HepG2 (cell line): ENCODE results near the gene GP1BA. TPM values are rescaled to one million over a fixed set of nuclear protein-coding genes. Genes with fewer than 3 reads are reported as not detected.

Experiments used
- ESRRA ChIP-seq: sonication (generic); formaldehyde crosslinking; IDR thresholded peaks from 2 replicates; pipeline ENCODE4 v1.5.1; 2020; ENCODE audit warnings: mild to moderate bottlenecking, low read depth, missing genetic modification reagents
- GLI4 ChIP-seq: sonication (generic); formaldehyde crosslinking; IDR thresholded peaks from 2 replicates; pipeline ENCODE4 v1.5.1; 2020; ENCODE audit warnings: missing genetic modification reagents, mild to moderate bottlenecking, moderate library complexity, borderline replicate concordance
- JUND ChIP-seq: sonication (generic); formaldehyde crosslinking; IDR thresholded peaks from 2 replicates; pipeline ENCODE4 v1.8.0; 2022; ENCODE audit warnings: mild to moderate bottlenecking, missing genetic modification reagents
- MATR3 ChIP-seq: sonication (generic); formaldehyde crosslinking; IDR thresholded peaks from 2 replicates; pipeline ENCODE4 v1.4.0; 2020; ENCODE audit warnings: missing genetic modification reagents
- MXD1 ChIP-seq: sonication (generic); formaldehyde crosslinking; IDR thresholded peaks from 2 replicates; pipeline ENCODE4 v1.4.0; 2020; ENCODE audit warnings: mild to moderate bottlenecking, missing genetic modification reagents
- NFIB ChIP-seq: sonication (generic); formaldehyde crosslinking; IDR thresholded peaks from 2 replicates; pipeline ENCODE4 v1.9.0; 2021; ENCODE audit warnings: missing genetic modification reagents, mild to moderate bottlenecking, borderline replicate concordance
- NFKBIZ ChIP-seq: IDR thresholded peaks from 2 replicates; pipeline ENCODE4 v1.6.1; 2018; ENCODE audit warnings: missing genetic modification reagents, missing compliant biosample characterization
- NFYC ChIP-seq: IDR thresholded peaks from 2 replicates; pipeline ENCODE4 v1.6.1; 2016; ENCODE audit warnings: missing genetic modification reagents, missing compliant biosample characterization
- NONO ChIP-seq, 2 experiments: fragments of 450-650 bp in 1 of 2; sonication (generic) in 1 of 2; formaldehyde crosslinking in 1 of 2; IDR thresholded peaks in 1 of 2; conservative IDR thresholded peaks in 1 of 2; 2 replicates each; pipeline versions ENCODE4 v1.6.1 to v1.8.0; 2017 to 2022; ENCODE audit warnings: mild to moderate bottlenecking in 1 of 2, missing genetic modification reagents in 1 of 2, moderate library complexity in 1 of 2
- PHB2 ChIP-seq: fragments of 450-650 bp; IDR thresholded peaks from 2 replicates; pipeline ENCODE4 v1.6.1; 2018; ENCODE audit not compliant: partially characterized antibody
- RERE ChIP-seq: IDR thresholded peaks from 2 replicates; pipeline ENCODE4 v1.6.1; 2016; ENCODE audit warnings: low read depth, missing genetic modification reagents, missing compliant biosample characterization
- SIX1 ChIP-seq: sonication (generic); formaldehyde crosslinking; IDR thresholded peaks from 2 replicates; pipeline ENCODE4 v1.4.0; 2020; ENCODE audit warnings: missing genetic modification reagents, borderline replicate concordance
- WIZ ChIP-seq: sonication (generic); formaldehyde crosslinking; IDR thresholded peaks from 2 replicates; pipeline ENCODE4 v1.5.1; 2020; ENCODE audit warnings: mild to moderate bottlenecking, missing genetic modification reagents
- YY1 ChIP-seq: IDR thresholded peaks from 2 replicates; pipeline ENCODE4 v1.6.1; 2011; ENCODE audit warnings: low read length, low read depth, moderate library complexity, mild to moderate bottlenecking; ENCODE audit not compliant: insufficient read depth, insufficient replicate concordance
- ZBTB39 ChIP-seq: sonication (generic); formaldehyde crosslinking; IDR thresholded peaks from 2 replicates; pipeline ENCODE4 v1.5.0; 2020; ENCODE audit warnings: missing genetic modification reagents
- ZC3H4 ChIP-seq: sonication (generic); formaldehyde crosslinking; IDR thresholded peaks from 2 replicates; pipeline ENCODE4 v1.4.0; 2020; ENCODE audit warnings: missing genetic modification reagents, borderline replicate concordance
- ZNF207 ChIP-seq: fragments of 450-650 bp; IDR thresholded peaks from 2 replicates; pipeline ENCODE4 v1.6.1; 2016; ENCODE audit warnings: antibody characterized with exemption, borderline replicate concordance
- ZNF256 ChIP-seq: sonication (generic); formaldehyde crosslinking; conservative IDR thresholded peaks from 2 replicates; pipeline ENCODE4 v1.4.0; 2020; ENCODE audit warnings: missing genetic modification reagents
- ZNF292 ChIP-seq: sonication (generic); formaldehyde crosslinking; IDR thresholded peaks from 2 replicates; pipeline ENCODE4 v1.8.1; 2022; ENCODE audit warnings: mild to moderate bottlenecking, low read depth, missing genetic modification reagents, borderline replicate concordance
- ZNF34 ChIP-seq: sonication (generic); formaldehyde crosslinking; IDR thresholded peaks from 2 replicates; pipeline ENCODE4 v1.4.0; 2020; ENCODE audit warnings: mild to moderate bottlenecking, missing genetic modification reagents, borderline replicate concordance
- ZNF350 ChIP-seq: sonication (generic); formaldehyde crosslinking; IDR thresholded peaks from 2 replicates; pipeline ENCODE4 v1.4.0; 2020; ENCODE audit warnings: mild to moderate bottlenecking, low read depth, missing genetic modification reagents, borderline replicate concordance
- ZNF737 ChIP-seq: sonication (generic); formaldehyde crosslinking; IDR thresholded peaks from 2 replicates; pipeline ENCODE4 v1.5.0; 2020; ENCODE audit warnings: missing genetic modification reagents, mild to moderate bottlenecking, borderline replicate concordance
- ZNF839 ChIP-seq: sonication (generic); formaldehyde crosslinking; IDR thresholded peaks from 2 replicates; pipeline ENCODE4 v1.4.0; 2020; ENCODE audit warnings: missing genetic modification reagents, mild to moderate bottlenecking, borderline replicate concordance
- ZSCAN21 ChIP-seq: sonication (generic); formaldehyde crosslinking; IDR thresholded peaks from 2 replicates; pipeline ENCODE4 v1.8.0; 2022; ENCODE audit warnings: mild to moderate bottlenecking, missing genetic modification reagents, moderate library complexity, borderline replicate concordance
- polyA plus RNA-seq, 8 experiments: library from polyadenylated mRNA; depleted of rRNA in 3 of 8; stranded (reverse) in 7 of 8; unstranded in 1 of 8; fragments of >200 nt; fragmentation: Illumina TruSeq in 4 of 8; extraction: Trizol in 4 of 8; gene quantifications; 2 replicates each; pipeline versions ENCODE4 v1.2.1 to v1.2.3, GENCODE V29; 2011 to 2016; ENCODE audit warnings: low read depth in 4 of 8, missing spikeins in 1 of 8, mixed read lengths in 1 of 8; ENCODE audit not compliant: insufficient read depth in 1 of 8
- total RNA-seq, 5 experiments: library from RNA; depleted of rRNA; stranded (reverse); fragments of >200 nt; fragmentation: Illumina TruSeq; extraction: Trizol; gene quantifications; 2 replicates each; pipeline ENCODE4 v1.2.3, GENCODE V29; 2016; ENCODE audit warnings: low read depth in 1 of 5

Gene GP1BA
- total and polyA plus RNA-seq, 2 of the 13 experiments (the other 11 are each of a cell fraction or from before 2014, with no cell fraction given) = not detected

GRCh38 chr17:4908301-4908700, 23.8 kb upstream of the GP1BA start (continued):
- no peak for TF ChIP-seq YY1
- TF ChIP-seq ZNF839 (CRISPR knock-in tag) = 0 out of 2 replicates have a peak, but pooled peaks have one; percentile 34
- no peak for TF ChIP-seq RERE
- TF ChIP-seq ZSCAN21 (CRISPR knock-in tag) = no peak
- TF ChIP-seq ZC3H4 = no peak
- no peak for TF ChIP-seq ZNF350 (CRISPR knock-in tag)
- no peak for TF ChIP-seq ZNF737
- TF ChIP-seq NFKBIZ = no peak
- TF ChIP-seq JUND (CRISPR knock-in tag) = 0 out of 2 replicates have a peak, but pooled peaks have one; percentile 1
- TF ChIP-seq ESRRA (CRISPR knock-in tag) = no peak
- no peak for TF ChIP-seq NONO (IDR thresholded peaks at IDR 0.05)
- no peak; the same call in 1 of the 2 replicates for TF ChIP-seq NONO (CRISPR knock-in tag; conservative IDR thresholded peaks at IDR 0.05)
- no peak for TF ChIP-seq PHB2
- TF ChIP-seq ZBTB39 (CRISPR knock-in tag) = no peak
- TF ChIP-seq SIX1 (CRISPR knock-in tag) = no peak
- TF ChIP-seq MATR3 = no peak
- TF ChIP-seq NFYC (CRISPR knock-in tag) = no peak
- TF ChIP-seq NFIB (CRISPR knock-in tag) = no peak
- TF ChIP-seq ZNF207 = no peak
- TF ChIP-seq WIZ = no peak
- no peak for TF ChIP-seq MXD1 (CRISPR knock-in tag)
- TF ChIP-seq ZNF34 (CRISPR knock-in tag) = no peak
- TF ChIP-seq GLI4 (CRISPR knock-in tag) = no peak
- peak; percentile 86; the same call in 1 of the 2 replicates for TF ChIP-seq ZNF292 (CRISPR knock-in tag)
- TF ChIP-seq ZNF256 = no peak
